GM19043 (cell line): ENCODE measurements around the gene MAP3K10.

Experiments used
- ATAC-seq: cut with Tn5 transposase; IDR thresholded peaks from one replicate; pipeline ENCODE4 v1.9.1; 2021; ENCODE audit warnings: low read depth; ENCODE audit not compliant: unreplicated experiment

The MAP3K10 gene

DNA sequence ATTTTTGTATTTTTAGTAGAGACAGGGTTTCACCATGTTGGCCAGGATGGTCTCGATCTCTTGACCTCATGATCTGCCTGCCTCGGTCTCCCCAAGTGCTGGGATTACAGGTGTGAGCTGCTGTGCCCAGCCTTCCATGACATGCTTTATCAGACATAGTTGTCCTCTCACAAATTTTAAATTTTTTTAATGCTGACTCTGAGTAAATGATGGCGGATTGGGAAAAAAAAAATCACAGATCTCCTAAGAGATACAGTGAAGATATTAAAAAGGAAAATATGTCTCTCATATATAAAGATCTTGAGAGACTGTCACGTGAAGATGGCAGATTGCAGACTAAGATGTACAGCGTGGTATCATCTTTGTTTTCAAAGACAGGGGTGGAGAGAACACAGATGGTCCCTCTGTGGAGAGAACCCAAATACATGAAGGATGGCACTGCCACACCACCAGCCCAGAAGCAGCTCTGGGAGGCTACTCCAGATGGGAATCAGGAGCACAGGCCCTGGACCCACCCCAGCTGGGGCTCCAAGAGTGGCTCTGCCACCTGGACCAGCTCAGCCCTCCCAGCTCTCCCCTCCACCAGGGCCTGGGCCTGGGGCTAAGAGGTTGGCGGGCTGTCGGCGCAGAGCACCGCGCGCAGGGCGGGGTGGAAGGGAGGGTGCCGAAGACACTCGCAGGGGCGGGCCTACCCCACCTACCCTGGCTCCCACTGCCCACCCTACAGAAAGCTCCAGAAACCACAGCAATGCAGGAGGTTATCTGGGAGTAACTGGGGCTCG, 55.3 kb downstream of the MAP3K10 start:
- no peak for ATAC-seq

DNA sequence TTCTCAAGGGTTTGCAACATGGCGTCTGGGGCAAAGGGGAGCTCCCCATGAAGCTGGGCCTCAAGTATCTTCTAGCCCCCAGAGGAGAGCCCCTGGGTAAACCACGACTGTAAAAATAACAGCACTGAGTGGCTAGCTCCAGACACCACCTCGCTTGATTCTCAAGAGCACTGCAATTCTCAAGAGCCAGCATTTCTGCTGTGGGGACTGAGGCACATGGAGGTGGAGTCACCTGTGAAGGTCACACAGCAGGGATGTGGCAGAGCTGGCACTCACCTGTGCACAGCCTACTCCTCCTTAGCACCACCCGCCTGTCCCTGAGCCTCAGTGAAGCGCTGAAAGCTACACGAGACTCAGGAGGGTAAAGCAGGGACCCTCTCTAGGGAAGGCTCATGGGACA, 56.0 kb downstream of the MAP3K10 start:
- ATAC-seq: no peak

GRCh38 chr19:40247735-40248262, 56.6 kb downstream of the MAP3K10 start:
- no peak for ATAC-seq

- no peak for ATAC-seq
Observed at GRCh38 chr19:40249201-40249600, 58.0 kb downstream of the MAP3K10 start.

DNA sequence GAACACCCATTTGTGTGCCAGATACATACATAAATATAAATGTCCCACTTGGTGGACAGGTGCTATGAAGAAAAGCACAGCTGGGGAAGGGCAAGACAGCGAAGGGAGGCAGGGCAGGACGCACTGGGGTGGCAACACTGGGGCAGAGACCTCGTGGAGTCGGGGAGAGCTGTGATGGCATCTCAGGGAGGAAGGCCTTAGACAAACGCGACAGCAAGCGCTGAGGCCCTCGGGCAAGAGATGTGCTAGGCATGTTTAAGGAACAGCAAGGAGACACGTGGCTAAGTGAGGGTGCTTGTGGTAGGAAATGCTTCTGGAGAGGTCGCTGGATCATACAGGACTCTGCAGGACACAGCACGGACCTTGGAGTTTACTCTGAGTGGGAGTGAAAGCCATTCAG, 58.6 kb downstream of the MAP3K10 start:
- no peak for ATAC-seq

DNA sequence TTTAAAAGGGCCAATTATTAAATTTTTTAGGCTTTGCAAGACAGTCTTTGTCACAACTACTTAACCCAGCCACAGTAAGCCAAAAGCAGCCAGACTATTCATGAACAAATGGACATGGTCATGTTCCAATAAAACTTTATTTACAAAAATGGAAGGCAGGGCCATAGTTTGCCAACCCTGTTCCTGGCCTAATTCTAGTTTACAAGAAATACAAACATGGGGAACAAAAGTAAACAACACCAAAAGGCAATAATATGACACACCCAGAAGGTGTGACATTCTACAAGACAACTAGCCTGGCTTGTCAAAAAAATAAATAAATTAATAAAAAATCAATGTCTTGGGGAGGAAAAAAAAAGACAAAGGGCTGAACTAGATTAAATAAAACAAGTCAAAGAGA, 60.0 kb downstream of the MAP3K10 start:
- no peak for ATAC-seq

DNA sequence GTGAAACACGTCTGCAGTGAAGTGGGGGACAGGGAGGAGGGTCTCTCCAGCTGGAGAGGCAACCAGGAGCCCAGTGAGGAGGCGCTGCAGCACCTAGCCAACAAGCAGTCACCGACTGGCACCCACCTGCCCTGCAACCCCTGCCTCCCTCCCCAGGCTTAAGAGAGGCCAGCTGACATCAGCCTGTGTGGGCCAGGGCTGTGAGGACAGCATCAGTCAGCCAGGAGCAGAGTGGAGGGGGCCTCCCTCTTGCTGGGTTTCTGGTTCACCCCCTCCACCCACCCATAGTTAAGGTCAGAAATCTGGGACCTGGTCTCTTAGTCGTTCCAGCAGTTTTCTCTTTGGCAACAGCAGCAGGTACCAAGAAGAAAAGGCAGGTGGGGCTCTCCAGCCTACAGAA, 60.8 kb downstream of the MAP3K10 start:
- no peak for ATAC-seq

- no peak for ATAC-seq
Observed at GRCh38 chr19:40252395-40252794, 61.2 kb downstream of the MAP3K10 start.

- no peak for ATAC-seq
Observed at GRCh38 chr19:40253611-40254092, 62.4 kb downstream of the MAP3K10 start.

DNA sequence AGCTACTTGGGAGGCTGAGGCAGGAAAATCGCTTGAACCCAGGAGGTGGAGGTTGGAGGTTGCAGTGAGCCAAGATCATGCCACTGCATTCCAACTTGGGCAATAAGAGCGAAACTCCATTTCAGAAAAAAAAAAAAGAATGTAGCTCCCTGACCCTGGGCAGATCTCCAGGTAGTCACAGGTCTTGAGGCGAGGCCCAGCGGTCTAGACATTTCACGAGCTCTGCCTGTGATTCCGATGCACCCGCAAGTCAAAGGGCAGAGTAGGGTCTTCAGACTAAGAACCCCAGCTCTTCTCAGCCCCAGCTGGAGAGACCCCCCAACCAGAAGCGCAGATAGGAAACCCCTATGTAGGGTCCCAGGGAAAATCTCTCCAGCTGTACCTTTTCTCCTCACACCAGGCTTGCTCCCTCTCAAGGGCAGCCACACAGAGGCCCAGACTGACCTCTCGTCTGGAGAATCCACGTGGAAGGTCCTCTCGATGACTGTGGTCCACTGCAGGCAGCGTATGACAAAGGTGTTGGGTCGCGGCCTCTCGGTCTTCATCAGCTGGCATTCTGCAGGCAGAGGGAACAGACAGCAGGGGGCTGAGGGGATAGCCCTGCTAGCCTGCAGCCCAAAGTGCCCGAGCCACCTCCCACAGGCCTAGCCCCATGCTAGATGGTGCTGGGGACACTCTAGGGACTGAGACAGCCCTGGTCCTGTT, 63.6 kb downstream of the MAP3K10 start:
- ATAC-seq: no peak

DNA sequence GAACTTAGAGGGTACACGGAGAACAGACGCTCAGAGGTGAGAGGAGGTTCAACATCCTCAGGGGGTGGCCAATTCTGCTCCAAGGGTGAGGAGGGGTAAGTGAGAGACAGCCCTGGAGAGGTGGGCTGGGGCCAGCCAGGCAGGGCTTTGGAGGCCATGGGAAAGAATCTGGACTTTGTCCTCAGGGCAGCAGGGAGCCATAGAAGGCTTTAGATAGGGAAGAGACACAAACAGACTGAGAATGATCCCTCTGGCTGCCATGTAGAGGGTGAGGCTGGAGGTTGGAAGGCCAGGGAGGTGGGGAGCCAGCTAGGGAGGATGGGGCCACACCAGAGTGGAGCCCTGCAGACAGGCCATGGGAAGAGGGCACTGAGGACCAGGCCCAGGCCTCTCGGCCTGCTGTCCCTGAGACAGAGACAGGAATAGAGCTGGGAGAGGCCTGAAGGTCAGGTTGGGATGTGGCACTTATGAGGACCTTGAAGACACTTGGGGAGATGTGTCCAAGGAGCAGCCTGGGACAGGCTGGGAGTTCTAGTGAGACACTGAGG, 64.5 kb downstream of the MAP3K10 start:
- ATAC-seq: no peak

- ATAC-seq: no peak
Observed at GRCh38 chr19:40256512-40256911, 65.3 kb downstream of the MAP3K10 start.

- no peak for ATAC-seq
Observed at GRCh38 chr19:40257096-40257517, 65.9 kb downstream of the MAP3K10 start.

DNA sequence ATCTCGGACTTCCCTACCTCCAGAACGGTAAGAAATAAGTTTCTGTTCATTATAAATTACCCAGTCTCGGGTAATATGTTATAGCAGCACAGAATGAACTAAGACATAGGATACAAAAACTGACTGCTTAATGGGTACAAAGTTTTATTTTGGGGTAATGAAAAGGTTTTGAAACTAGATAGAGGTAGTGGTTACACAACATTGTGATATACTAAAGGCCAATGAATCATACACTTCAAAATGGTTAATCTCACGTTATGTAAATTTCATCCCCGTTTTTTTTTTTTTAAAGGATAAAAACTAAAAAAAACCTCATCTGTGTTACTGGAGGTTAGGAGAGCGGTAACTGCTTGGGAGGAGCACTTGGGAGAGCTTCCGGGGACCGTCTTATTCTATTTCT, 70.4 kb downstream of the MAP3K10 start:
- no peak for ATAC-seq

- no peak for ATAC-seq
Observed at GRCh38 chr19:40262422-40262821, 71.2 kb downstream of the MAP3K10 start.

- ATAC-seq: no peak
Observed at GRCh38 chr19:40263440-40264313, 72.5 kb downstream of the MAP3K10 start.

DNA sequence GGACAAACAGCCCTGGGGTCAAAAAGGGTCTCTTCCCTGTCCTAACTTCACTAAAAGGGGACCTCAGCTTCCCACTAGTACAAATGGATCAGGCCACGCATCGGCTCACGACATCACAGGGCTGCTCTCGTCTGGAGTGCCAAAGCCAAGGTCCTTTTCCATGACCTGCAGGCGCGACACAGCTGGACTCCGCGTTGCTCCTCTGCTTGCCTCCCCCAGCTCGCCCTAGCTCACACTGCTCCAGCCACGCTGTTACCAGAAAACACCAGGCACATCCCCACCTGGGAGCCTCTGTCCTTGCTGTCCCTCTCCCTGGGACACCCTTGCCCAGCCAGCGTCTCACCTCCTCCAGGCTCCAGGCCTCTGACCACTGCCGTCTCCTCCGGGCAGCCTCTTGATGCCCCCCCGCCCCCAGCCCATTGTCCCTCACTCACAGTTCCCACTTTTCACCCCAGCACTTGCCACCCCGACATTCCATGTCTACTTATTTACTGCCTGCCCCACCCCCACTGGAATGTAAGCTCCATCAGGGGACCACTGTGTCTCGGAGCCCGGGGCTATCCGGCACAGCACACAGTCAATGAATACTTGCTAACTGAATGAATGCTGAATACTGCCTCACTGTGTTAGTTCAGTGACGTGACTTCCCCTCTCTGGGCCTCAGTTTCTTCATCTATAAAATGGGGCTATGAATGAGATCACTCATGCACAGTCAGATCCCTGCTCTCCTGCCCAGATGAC, 73.3 kb downstream of the MAP3K10 start:
- no peak for ATAC-seq
